Fibroblast of skin of right biceps (primary cell): ENCODE results near the gene MIA.
"Not testable (repeated sequence)": the region's sequence is repeated elsewhere in the genome, so short reads cannot be mapped to it uniquely, and the experiment has no call there.

Experiments
- DNase-seq: peaks from one replicate; pipeline ENCODE4 v3.0.0-alpha.2; 2013

The MIA gene

GRCh38 chr19:40774916-40775631, at the start of gene MIA:
TSS of gene MIA (plus strand) at chr19:40775521. CDS start at chr19:40775543, 22 bp downstream.
- no peak for DNase-seq

- DNase-seq, result no peak
These were observed 49.0 kb upstream of the MIA start for GRCh38 chr19:40726279-40726678.

GRCh38 chr19:40730065-40730464, 45.3 kb upstream of the MIA start:
- DNase-seq, result not testable (repeated sequence)

GRCh38 chr19:40732304-40732703, 43.0 kb upstream of the MIA start:
- not testable (repeated sequence) for DNase-seq

GRCh38 chr19:40733149-40733548, 42.2 kb upstream of the MIA start:
- no peak for DNase-seq

- DNase-seq, result no peak
These were observed 40.1 kb upstream of the MIA start for GRCh38 chr19:40735013-40735771.

- DNase-seq, result no peak
These were observed 38.7 kb upstream of the MIA start for GRCh38 chr19:40736661-40737060.

- no peak for DNase-seq
These were observed 38.1 kb upstream of the MIA start for GRCh38 chr19:40737102-40737644.

- DNase-seq, result no peak
These were observed 36.1 kb upstream of the MIA start for GRCh38 chr19:40739030-40739839.

GRCh38 chr19:40739871-40740703, 35.2 kb upstream of the MIA start:
- no peak for DNase-seq

- DNase-seq, result no peak
These were observed 34.6 kb upstream of the MIA start for GRCh38 chr19:40740747-40741146.

GRCh38 chr19:40741527-40742390, 33.6 kb upstream of the MIA start:
- no peak for DNase-seq

GRCh38 chr19:40742477-40742876, 32.8 kb upstream of the MIA start:
- DNase-seq, result no peak

- no peak for DNase-seq
These were observed 32.4 kb upstream of the MIA start for GRCh38 chr19:40742886-40743285.

GRCh38 chr19:40743926-40744325, 31.4 kb upstream of the MIA start:
- DNase-seq, result no peak

GRCh38 chr19:40744554-40745401, 30.5 kb upstream of the MIA start:
- no peak for DNase-seq

- DNase-seq, result peak; percentile 40
These were observed 29.9 kb upstream of the MIA start for GRCh38 chr19:40745402-40745780.

- no peak for DNase-seq
These were observed 27.8 kb upstream of the MIA start for GRCh38 chr19:40747536-40747935.

- peak; percentile 100 for DNase-seq
These were observed 25.1 kb upstream of the MIA start, which contains the start of gene ACTMAP for GRCh38 chr19:40750058-40750873. TSS of gene ACTMAP (minus strand) at chr19:40750477. CDS start at chr19:40749803, 674 bp downstream.
